ENCODE data around the gene UBL5.
"Not testable (repeated sequence)": the region's sequence is repeated elsewhere in the genome, so short reads cannot be mapped to it uniquely, and the experiment has no call there.

UBL5 gene

DNA sequence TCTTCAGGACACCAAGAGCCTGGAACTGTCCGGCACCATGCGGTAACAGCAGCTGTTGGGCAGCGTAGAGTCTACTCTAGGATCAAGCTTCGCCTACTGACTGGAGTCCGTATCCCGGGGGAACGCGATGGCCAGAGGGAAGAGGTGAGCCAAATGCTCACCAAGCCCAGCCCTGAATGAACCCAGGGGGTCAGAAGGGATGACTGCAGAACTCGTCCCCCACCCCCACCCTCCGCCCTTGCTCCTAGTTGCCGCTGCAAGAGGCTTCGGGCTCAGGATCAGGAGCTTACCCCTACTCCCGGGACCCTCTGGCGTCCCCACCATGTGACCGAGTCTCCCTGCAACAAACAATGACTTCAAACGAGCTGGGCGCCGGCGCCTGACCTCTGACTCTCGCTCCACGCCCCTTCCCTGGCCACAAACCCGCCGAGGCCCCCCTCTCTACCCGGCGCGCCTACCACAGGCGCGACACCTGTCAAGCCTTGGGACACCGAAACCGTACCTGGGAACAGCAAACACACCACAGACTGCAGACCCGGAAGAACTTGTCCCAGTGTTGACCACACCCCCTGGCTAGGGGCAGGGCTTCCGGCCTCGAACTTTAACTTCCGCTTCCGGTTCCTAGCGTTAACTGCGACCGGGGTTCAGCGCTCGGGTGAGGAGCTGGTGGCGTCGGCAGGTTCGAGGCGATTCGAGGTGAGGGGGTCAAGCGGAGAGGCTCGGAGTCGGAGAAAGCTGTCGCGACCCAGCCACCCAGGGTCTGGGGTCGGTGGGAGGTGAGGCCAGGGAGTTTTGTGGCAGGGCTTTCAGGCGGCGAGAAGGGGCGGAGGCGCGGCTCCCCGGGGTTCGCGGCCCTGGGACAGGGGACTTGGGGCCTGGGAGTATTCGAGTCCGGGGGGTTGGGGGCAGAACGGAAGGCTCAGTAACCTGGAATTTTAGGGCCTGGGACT lies at the start of gene UBL5:
Gene UBL5 (plus strand): TSS at position 630 of the 950 bp plus-strand sequence. CDS start 420 bp downstream, outside the sequence.
- peak; percentile 82 for DNase-seq

- no peak for DNase-seq
Measured at GRCh38 chr19:9782338-9782737, 45.4 kb upstream of the UBL5 start.

DNA sequence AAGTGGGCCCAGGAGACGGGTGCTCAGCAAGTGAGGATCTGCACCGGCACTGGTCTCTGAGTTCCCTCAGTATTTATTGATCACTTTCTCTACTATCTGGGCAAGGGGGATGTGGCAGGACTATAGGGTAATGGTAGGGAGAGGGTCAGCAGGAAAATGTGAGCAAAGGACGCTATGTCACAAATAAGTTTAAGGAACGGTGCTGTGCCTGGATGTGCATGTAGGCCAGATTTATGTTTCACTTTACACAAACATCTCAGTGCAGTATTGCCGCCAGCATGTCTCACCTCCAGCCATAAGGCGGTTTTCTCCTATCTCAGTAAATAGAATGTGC lies 43.6 kb upstream of the UBL5 start:
- not testable (repeated sequence) for DNase-seq

- peak; percentile 94 for DNase-seq
Measured at GRCh38 chr19:9785367-9786331, 42.1 kb upstream of the UBL5 start.

- no peak for DNase-seq
Measured at GRCh38 chr19:9786342-9786741, 41.4 kb upstream of the UBL5 start.

DNA sequence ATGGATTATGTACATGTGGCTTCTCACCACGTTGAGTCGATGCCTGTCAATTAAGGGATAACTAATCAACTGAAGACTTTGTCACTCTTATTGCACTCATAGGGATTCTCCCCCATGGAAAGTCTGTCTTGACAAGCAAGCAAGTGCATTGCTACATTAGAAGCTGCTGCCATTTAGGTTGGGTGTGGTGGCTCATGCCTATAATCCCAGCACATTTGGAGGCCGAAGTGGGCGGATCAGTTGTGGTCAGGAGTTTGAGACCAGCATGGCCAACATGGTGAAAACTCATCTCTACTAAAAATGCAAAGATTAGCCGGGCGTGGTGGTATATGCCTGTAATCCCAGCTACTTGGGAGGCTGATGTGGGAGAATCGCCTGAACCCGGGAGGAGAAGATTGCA lies 40.9 kb upstream of the UBL5 start:
- no peak for DNase-seq

GRCh38 chr19:9788604-9789003 lies 39.1 kb upstream of the UBL5 start:
- not testable (repeated sequence) for DNase-seq

DNA sequence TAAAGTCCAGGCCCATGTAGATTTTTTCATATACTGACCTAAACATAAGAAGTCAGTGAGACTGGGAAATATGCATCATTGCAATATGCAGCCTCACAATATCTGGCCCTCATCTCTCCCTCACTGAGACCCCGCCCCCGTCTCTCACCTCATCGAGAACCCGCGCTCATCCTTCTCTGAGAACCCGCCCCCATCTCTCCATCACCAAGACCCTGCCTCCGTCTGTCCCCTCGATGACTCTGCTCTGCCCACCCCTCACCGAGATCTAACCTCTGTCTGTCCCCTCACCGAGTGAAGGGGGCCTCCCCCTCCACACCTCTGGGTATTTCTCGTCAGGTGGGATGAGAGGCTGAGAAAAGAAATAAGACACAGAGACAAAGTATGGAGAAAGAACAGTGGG lies 38.7 kb upstream of the UBL5 start:
- DNase-seq, result no peak

DNA sequence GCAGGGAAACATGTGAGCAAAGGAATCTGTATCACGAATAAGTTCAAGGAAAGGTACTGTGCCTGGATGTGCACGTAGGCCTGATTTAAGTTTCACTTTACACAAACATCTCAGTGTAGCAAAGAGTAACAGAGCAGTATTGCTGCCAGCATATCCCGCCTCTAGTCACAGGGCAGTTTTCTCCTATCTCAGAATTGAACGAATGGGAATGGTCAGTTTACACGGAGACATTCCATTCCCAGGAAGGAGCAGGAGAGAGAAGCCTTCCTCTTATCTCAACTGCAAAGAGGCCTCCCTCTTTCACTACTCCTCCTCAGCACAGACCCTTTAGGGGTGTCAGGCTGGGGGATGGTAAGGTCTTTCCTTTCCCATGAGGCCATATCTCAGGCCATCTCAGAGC lies 38.1 kb upstream of the UBL5 start:
- not testable (repeated sequence) for DNase-seq

GRCh38 chr19:9791073-9791367 lies 36.7 kb upstream of the UBL5 start:
- DNase-seq, result not testable (repeated sequence)

GRCh38 chr19:9791552-9792205 lies 36.0 kb upstream of the UBL5 start:
- DNase-seq, result peak; percentile 96

DNA sequence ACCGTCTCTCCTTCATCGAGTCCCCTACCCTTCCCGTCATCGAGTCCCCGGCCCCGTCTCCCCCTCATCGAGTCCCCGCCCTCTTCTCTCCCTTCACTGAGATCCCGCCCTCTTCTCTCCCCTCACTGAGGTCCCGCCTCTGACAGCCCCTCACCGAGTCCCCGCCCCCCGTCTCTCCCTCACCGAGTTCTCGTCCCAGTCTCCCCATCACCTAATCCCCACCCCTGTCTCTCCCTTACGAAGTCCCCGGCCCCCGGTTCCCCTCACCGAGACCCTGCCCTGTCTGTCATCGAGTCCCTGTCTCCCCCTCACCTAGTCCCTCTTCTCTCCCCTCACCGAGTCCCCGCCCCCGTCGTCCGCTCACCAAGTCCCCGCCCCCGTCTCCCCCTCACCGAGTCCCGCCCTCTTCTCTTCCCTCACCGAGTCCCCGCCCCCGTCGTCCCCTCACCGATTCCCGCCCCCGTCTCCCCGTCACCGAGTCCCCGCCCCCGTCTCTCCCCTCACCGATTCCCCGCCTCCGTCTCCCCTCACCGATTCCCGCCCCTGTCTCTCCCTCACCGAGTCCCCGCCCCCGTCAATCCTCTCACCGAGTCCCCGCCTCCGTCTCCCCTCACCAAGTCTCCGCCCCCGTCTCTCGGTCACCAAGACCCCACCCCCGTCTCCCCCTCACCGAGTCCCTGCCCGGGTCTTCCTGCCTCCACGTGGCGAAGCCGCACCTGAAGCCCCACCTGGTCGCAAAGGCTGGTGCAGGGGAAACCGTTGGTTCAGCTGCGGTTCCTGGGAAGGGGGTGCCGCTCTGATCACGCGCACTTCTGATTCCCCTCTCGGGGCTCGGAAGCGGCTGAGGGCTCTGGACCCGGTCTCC lies 35.3 kb upstream of the UBL5 start:
- peak; percentile 93 for DNase-seq

DNA sequence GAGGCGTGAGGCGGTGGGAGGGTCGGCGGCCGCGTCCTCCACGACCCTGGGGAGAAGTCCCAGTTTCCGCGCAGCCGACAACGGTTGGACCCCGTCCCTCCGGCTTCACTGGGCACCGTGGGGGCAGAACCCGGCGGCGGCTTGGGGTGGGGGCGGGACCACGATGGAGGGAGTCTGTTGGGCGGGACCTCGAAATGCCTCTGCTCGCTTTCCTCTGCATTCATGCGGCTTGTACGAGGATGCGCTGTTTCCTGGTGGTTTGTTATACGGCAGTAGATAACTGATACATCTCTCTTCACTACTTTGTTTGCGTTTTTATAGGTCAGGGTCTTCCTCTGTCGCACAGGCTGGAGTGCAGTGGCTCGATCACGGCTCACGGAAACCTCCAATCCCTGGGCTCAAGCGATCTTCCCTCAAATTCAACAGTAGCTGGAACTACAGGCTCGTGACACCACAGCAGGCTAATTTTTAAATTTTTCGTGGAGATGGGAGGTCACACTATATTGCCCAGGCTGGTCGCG lies 34.6 kb upstream of the UBL5 start:
- DNase-seq, result peak; percentile 55

- peak; percentile 85 for DNase-seq
Measured at GRCh38 chr19:9796113-9796773, 31.5 kb upstream of the UBL5 start.

DNA sequence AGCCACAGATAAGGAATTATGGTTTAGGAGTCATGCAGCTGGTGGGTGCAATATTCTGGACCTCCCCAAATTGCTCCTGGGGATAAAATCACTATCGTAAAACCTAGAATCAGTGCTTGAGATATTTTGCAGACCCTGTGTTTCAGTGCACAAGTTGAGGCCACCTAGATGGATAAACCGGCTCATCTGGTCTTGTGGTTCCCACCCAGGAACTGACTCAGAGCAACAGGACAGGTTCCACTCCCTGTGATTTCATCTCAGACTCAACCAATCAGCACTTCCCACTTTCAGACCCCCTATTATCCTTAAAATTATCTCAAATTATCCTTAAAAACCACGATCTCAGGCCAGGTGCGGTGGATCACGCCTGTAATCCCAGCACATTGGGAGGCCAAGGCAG lies 29.8 kb upstream of the UBL5 start:
- no peak for DNase-seq

DNA sequence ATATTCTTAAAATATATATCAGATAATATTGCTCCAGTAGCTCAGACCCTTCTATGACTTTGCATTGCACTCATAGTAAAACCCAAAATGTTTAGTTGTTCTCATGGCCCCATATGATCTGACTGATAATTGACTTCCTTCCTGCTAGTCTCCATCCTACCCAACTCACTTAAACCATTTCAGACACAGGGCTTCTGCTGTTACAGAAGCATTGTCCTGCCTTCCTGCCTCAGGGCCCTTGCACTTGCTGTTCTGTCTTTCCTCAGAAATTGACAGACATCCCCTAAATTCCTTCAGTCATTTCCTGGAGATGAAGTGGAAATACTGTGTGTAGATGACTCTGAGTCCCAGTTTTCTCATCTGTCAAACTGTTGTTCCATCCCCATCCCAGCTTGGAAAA lies 28.6 kb upstream of the UBL5 start:
- no peak for DNase-seq

DNA sequence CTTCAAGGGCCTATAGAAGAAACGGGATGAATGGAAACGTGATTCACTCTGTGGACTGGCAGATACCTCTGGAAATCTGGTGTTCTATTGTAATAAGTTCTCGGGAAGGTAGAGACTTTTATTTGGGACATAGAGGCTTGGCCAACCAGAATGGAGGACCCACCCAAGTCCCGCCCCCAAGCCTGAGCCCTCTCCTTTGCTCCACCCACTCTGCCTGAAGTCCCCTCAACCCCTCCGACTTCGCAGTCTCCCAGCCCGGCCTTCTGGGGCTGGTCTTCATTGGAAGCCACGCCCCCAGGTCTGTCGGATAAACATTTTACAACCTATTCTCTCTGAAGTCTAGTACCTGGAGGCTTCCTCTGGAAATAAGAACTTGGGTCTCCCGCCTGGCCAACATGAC lies 25.7 kb upstream of the UBL5 start:
- DNase-seq, result no peak

- no peak for DNase-seq
Measured at GRCh38 chr19:9806803-9807202, 20.9 kb upstream of the UBL5 start.

GRCh38 chr19:9808855-9809824 lies 18.6 kb upstream of the UBL5 start:
- no peak for DNase-seq

DNA sequence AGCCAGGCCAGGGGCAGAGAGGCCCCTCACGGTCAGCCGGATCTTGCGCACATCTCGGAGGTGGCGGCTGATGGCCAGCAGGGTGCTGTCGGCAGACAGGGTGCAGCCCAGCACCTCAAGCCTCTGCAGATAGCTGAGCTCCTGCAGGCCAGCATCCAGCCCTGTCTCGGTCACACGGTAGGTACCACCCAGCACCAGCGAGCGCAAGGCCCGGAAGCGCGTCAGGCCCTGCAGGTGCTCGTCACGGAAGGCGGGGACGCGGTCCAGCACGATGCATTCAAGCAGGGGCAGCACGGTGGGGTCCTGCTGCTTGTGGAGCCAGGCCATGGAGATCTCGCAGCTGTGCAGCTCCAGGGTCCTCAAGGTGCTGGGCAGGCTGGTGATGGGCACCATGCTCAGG lies 16.6 kb upstream of the UBL5 start:
- DNase-seq, result no peak
